GM18873 (cell line): Measurements from ENCODE around the gene CAMKK1.

Source experiments
- ATAC-seq: cut with Tn5 transposase; IDR thresholded peaks from one replicate; pipeline ENCODE4 v1.9.1; 2021; ENCODE audit warnings: mild to moderate bottlenecking, moderate library complexity, moderate number of reproducible peaks; ENCODE audit not compliant: unreplicated experiment, low FRiP score

CAMKK1 gene

GRCh38 chr17:3897731-3898130, 4.9 kb upstream of the CAMKK1 start:
- no peak for ATAC-seq

- ATAC-seq = no peak
Measured at GRCh38 chr17:3896968-3897235, 4.0 kb upstream of the CAMKK1 start.

- no peak for ATAC-seq
Measured at GRCh38 chr17:3896108-3896967, 3.5 kb upstream of the CAMKK1 start.

- ATAC-seq = no peak
Measured at GRCh38 chr17:3895354-3895753, 2.5 kb upstream of the CAMKK1 start.

GRCh38 chr17:3894911-3895343, 2.1 kb upstream of the CAMKK1 start:
- no peak for ATAC-seq

GRCh38 chr17:3894188-3894587, 1.3 kb upstream of the CAMKK1 start:
- ATAC-seq = no peak

- ATAC-seq = no peak
Measured at GRCh38 chr17:3893720-3894116, 865 bp upstream of the CAMKK1 start.

GRCh38 chr17:3892095-3892998, 506 bp downstream of the CAMKK1 start:
- no peak for ATAC-seq

GRCh38 chr17:3891626-3892094, 1.2 kb downstream of the CAMKK1 start:
- no peak for ATAC-seq

GRCh38 chr17:3890878-3891219, 2.0 kb downstream of the CAMKK1 start:
- no peak for ATAC-seq

- ATAC-seq = no peak
Measured at GRCh38 chr17:3890082-3890877, 2.6 kb downstream of the CAMKK1 start.

GRCh38 chr17:3889325-3890012, 3.4 kb downstream of the CAMKK1 start:
- no peak for ATAC-seq

- ATAC-seq = no peak
Measured at GRCh38 chr17:3888343-3889171, 4.3 kb downstream of the CAMKK1 start.

- ATAC-seq = no peak
Measured at GRCh38 chr17:3887804-3888203, 5.0 kb downstream of the CAMKK1 start.

GRCh38 chr17:3887394-3887793, 5.5 kb downstream of the CAMKK1 start:
- ATAC-seq = no peak

GRCh38 chr17:3886776-3887175, 6.1 kb downstream of the CAMKK1 start:
- no peak for ATAC-seq

- no peak for ATAC-seq
Measured at GRCh38 chr17:3885970-3886369, 6.9 kb downstream of the CAMKK1 start.

GRCh38 chr17:3885271-3885670, 7.6 kb downstream of the CAMKK1 start:
- no peak for ATAC-seq

GRCh38 chr17:3884188-3884587, 8.7 kb downstream of the CAMKK1 start:
- ATAC-seq = no peak
